GM12878 (cell line): Measurements from ENCODE around the gene ABCA13. TPM values are rescaled to one million over a fixed set of nuclear protein-coding genes. Genes with fewer than 3 reads are reported as not detected.

Experiments used
- ATAC-seq: fragments of 200-7000 bp; cut with Tn5 transposase; 3 replicates; pipeline ENCODE4 v1.9.1; 2020; ENCODE audit warnings: mild to moderate bottlenecking, moderate library complexity
- BruUV-seq: library from RNA; stranded (reverse); fragments of 400-500 nt; replicated peaks from 2 replicates; lab custom pipeline; 2021; lab: Mats Ljungman, UMichigan
- CTCF ChIA-PET: fragments of 300-600 bp; sonication (Branson Sonifier 250); formaldehyde crosslinking; extraction: SDS; loops from one replicate; lab custom pipeline; 2021; ENCODE audit warnings: inconsistent platforms; lab: Yijun Ruan, JAX
- POLR2A ChIA-PET: fragments of 350-600 bp; formaldehyde crosslinking; extraction: SDS; loops from one replicate; lab custom pipeline; 2021; ENCODE audit warnings: inconsistent platforms; lab: Charles Lee
- RAD21 ChIA-PET: fragments of 300-600 bp; sonication (Branson Sonifier 250); formaldehyde crosslinking; loops from one replicate; lab custom pipeline; 2023; ENCODE audit warnings: antibody characterized with exemption; ENCODE audit not compliant: unreplicated experiment; lab: Charles Lee
- SMC1A ChIA-PET: fragments of 300-600 bp; sonication (Branson Sonifier 250); formaldehyde crosslinking; loops from one replicate; lab custom pipeline; 2023; ENCODE audit not compliant: unreplicated experiment, uncharacterized antibody; lab: Charles Lee
- DNase-seq: peaks from one replicate; pipeline ENCODE4 v3.0.0-alpha.2; 2011; ENCODE audit warnings: low read depth, low spot score
- FAIRE-seq: peaks from 3 replicates; lab custom pipeline; 2011; peaks lifted over from hg19 to GRCh38; lab: Jason Lieb, UNC
- H2AFZ ChIP-seq: 2 replicates; pipeline ENCODE4 v1.6.0; 2011; ENCODE audit warnings: low read depth, low read length, control low read depth; ENCODE audit not compliant: control insufficient read depth
- H3K27ac ChIP-seq: 2 replicates; pipeline ENCODE4 v1.5.1; 2011; ENCODE audit warnings: control low read depth; ENCODE audit not compliant: control insufficient read depth, insufficient read depth
- H3K27me3 ChIP-seq, 2 experiments: replicated peaks in 1 of 2; 2 replicates each; pipeline versions ENCODE4 v1.6.0 to v1.6.1; 2011; ENCODE audit warnings: low read length in 1 of 2; ENCODE audit not compliant: control insufficient read depth in 2 of 2, insufficient read depth in 2 of 2
- H3K36me3 ChIP-seq, 2 experiments: 2 replicates each; pipeline ENCODE4 v1.5.1; 2011; ENCODE audit warnings: low read length in 1 of 2; ENCODE audit not compliant: control insufficient read depth in 2 of 2, insufficient read depth in 2 of 2
- H3K4me1 ChIP-seq: 2 replicates; pipeline ENCODE4 v1.6.1; 2011; ENCODE audit warnings: mild to moderate bottlenecking, low read length, moderate library complexity, mixed read lengths; ENCODE audit not compliant: control insufficient read depth, insufficient read depth
- H3K4me2 ChIP-seq: 2 replicates; pipeline ENCODE4 v1.6.0; 2011; ENCODE audit warnings: control low read depth; ENCODE audit not compliant: control insufficient read depth, insufficient read depth
- H3K4me3 ChIP-seq: fragments of 200-600 bp; sonication (generic); 2 replicates; pipeline ENCODE4 v1.5.1; 2016
- H3K79me2 ChIP-seq: 2 replicates; pipeline ENCODE4 v1.6.0; 2011; ENCODE audit warnings: low read length; ENCODE audit not compliant: control insufficient read depth, insufficient read depth
- H3K9ac ChIP-seq: 2 replicates; pipeline ENCODE4 v1.8.0; 2011; ENCODE audit warnings: low read length, control low read depth, mixed read lengths; ENCODE audit not compliant: control insufficient read depth, insufficient read depth
- H3K9me3 ChIP-seq: replicated peaks from 3 replicates; pipeline ENCODE4 v1.5.1; 2011; ENCODE audit warnings: mild to moderate bottlenecking, low read length; ENCODE audit not compliant: control insufficient read depth, insufficient read depth
- H4K20me1 ChIP-seq: 2 replicates; pipeline ENCODE4 v1.6.0; 2011; ENCODE audit not compliant: control insufficient read depth, insufficient read depth
- BHLHE40 ChIP-seq, 2 experiments: fragments of 450-650 bp in 1 of 2; IDR thresholded peaks; 2 replicates each; pipeline ENCODE4 v1.6.1; 2011 to 2017; ENCODE audit warnings: low read depth in 2 of 2, borderline replicate concordance in 1 of 2, improper control_type of control experiment in 1 of 2, low read length in 1 of 2, mild to moderate bottlenecking in 1 of 2
- GABPA ChIP-seq: IDR thresholded peaks from 2 replicates; pipeline ENCODE4 v1.6.1; 2014; ENCODE audit warnings: antibody characterized with exemption, low read depth, mild to moderate bottlenecking, inconsistent platforms
- HDAC2 ChIP-seq: fragments of 200-600 bp; sonication (generic); IDR thresholded peaks from 2 replicates; pipeline ENCODE4 v1.6.1; 2017
- KDM1A ChIP-seq: fragments of 200-600 bp; sonication (generic); IDR thresholded peaks from 2 replicates; pipeline ENCODE4 v1.6.1; 2016; ENCODE audit warnings: borderline replicate concordance
- LARP7 ChIP-seq: fragments of 450-650 bp; IDR thresholded peaks from 2 replicates; pipeline ENCODE4 v1.6.1; 2017; ENCODE audit warnings: mild to moderate bottlenecking
- MTA2 ChIP-seq: fragments of 450-650 bp; IDR thresholded peaks from 2 replicates; pipeline ENCODE4 v1.6.1; 2016; ENCODE audit warnings: low read depth, mild to moderate bottlenecking, moderate library complexity
- MYB ChIP-seq: fragments of 150-350 bp; IDR thresholded peaks from 2 replicates; pipeline ENCODE4 v1.6.1; 2014; ENCODE audit warnings: mild to moderate bottlenecking, low read depth, low read length, borderline replicate concordance
- NR2C1 ChIP-seq: fragments of 450-650 bp; IDR thresholded peaks from 2 replicates; pipeline ENCODE4 v1.6.1; 2017; ENCODE audit warnings: antibody characterized with exemption, mild to moderate bottlenecking, moderate library complexity
- RAD21 ChIP-seq: IDR thresholded peaks from 2 replicates; pipeline ENCODE4 v1.6.1; 2011; ENCODE audit warnings: mild to moderate bottlenecking, low read depth, low read length, moderate library complexity; ENCODE audit not compliant: insufficient read depth
- RAD51 ChIP-seq: fragments of 450-650 bp; IDR thresholded peaks from 2 replicates; pipeline ENCODE4 v1.6.1; 2016; ENCODE audit warnings: moderate library complexity, mild to moderate bottlenecking, inconsistent platforms
- RUNX3 ChIP-seq: IDR thresholded peaks from 2 replicates; pipeline ENCODE4 v1.6.1; 2012; ENCODE audit warnings: low read length, inconsistent platforms
- WGBS: methylation state at CpG from one replicate; pipeline ENCODE4 v1.1.6; 2016; ENCODE audit warnings: low lambda C conversion rate; ENCODE audit not compliant: insufficient replicate concordance, insufficient coverage; ENCODE audit errors: missing lambda C conversion rate; 5-methylcytosine and 5-hydroxymethylcytosine counted together
- in situ Hi-C: fragments of 300-500 bp; cut with MboI; formaldehyde crosslinking; loops from 9 replicates; pipeline ENCODE4 v1.14.3; 2018; ENCODE audit warnings: mixed read lengths
- intact Hi-C: fragments of 100-400 bp; cut with micrococcal nuclease; formaldehyde crosslinking; loops from one replicate; pipeline ENCODE4 v1.14.2; 2022; ENCODE audit not compliant: unreplicated experiment
- polyA plus RNA-seq, 11 experiments: library from polyadenylated mRNA; depleted of rRNA in 4 of 11; unstranded in 6 of 11; stranded (reverse) in 5 of 11; fragments of >200 nt; fragmentation: Nextera tagmentation in 4 of 11; fragmentation: Illumina TruSeq in 1 of 11; extraction: Ambion mirVana in 4 of 11; extraction: Trizol in 1 of 11; gene quantifications; 1 replicate in 1 of 11; 2 replicates in 10 of 11; pipeline versions ENCODE4 v1.2.1 to v1.2.3, GENCODE V29; 2011 to 2016; ENCODE audit warnings: inconsistent platforms in 2 of 11, missing spikeins in 2 of 11, low read depth in 1 of 11
- total RNA-seq, 4 experiments: library from RNA; depleted of rRNA in 3 of 4; stranded (reverse); fragments of >200 nt in 3 of 4; fragmentation: Illumina TruSeq in 1 of 4; extraction: Trizol in 1 of 4; gene quantifications; 2 replicates each; pipeline versions ENCODE4 v1.2.1 to v1.2.3, GENCODE V29; 2013 to 2021
- TF ChIP-seq, protein P1 (sequence below): fragments of 450-650 bp; IDR thresholded peaks from 2 replicates; pipeline ENCODE4 v1.6.1; 2017; ENCODE audit warnings: mild to moderate bottlenecking, moderate library complexity
- TF ChIP-seq, protein P2 (sequence below): fragments of 450-650 bp; conservative IDR thresholded peaks from 2 replicates; pipeline ENCODE4 v1.6.1; 2017; ENCODE audit warnings: mild to moderate bottlenecking, moderate library complexity

ABCA13 gene
- total and polyA plus RNA-seq, 10 of the 15 experiments (the other 5 are each of a cell fraction or from before 2014, with no cell fraction given) = under 0.01 to 0.98 (median 0.04) TPM; not detected in 2

DNA sequence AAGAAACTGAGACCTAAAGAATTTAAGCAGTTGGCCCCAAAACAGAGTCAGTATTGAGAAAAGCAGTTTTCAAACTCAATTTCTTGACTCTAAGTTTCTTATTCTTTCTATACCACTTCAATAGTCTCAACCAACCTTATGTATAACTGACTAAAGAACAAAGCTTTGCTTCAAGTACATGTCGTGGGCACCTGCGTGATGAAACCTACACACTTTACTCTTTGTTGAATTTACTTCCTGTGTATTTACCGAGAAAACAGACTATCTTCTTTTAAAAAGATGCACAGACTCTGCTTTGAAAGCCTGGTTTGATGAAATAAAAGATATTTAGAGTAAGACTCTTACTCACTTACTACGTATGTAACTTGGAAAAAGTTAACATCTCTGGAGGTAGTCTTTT is 455.9 kb downstream of the ABCA13 start:
- intact Hi-C loops (no loop called here), in situ Hi-C loops (no loop called here)
- TF ChIP-seq KDM1A = no peak
- TF ChIP-seq MTA2 = no peak
- TF ChIP-seq RUNX3 = no peak
- TF ChIP-seq RAD21 = no peak
- TF ChIP-seq BHLHE40 (IDR thresholded peaks at IDR 0.05; ENCODE audit: borderline replicate concordance in 1 of 2, low read depth in 2 of 2, low read length in 1 of 2) = no peak
- no peaks in the 10 kb centered on the region for H3K4me1 ChIP-seq
- no TSS peak for BruUV-seq
- POLR2A ChIA-PET = no interaction called here
- H2AFZ ChIP-seq = no peak overlapping the region
- no peaks in the 10 kb centered on the region for H3K36me3 ChIP-seq
- no peaks in the 10 kb centered on the region for H4K20me1 ChIP-seq
- H3K27me3 ChIP-seq = no peaks in the 10 kb centered on the region
- SMC1A ChIA-PET = interaction anchor here (1.2 kb wide), 1 partner anchor 38 kb away, joined by 3 read pairs; no protein-coding TSS in a partner anchor
- DNase-seq (no peak), FAIRE-seq (no peak), ATAC-seq (no peak)
- no peaks in the 10 kb centered on the region for H3K79me2 ChIP-seq
- no peak overlapping the region for H3K4me3 ChIP-seq
- 34% methylated on average over 4 of the region's 4 CpGs for WGBS
- RAD21 ChIA-PET = no interaction called here
- no peak overlapping the region for H3K27ac ChIP-seq
- no peak overlapping the region for H3K9ac ChIP-seq
- CTCF ChIA-PET = interaction anchor here (1.3 kb wide), 1 partner anchor 10 kb away, joined by 5 read pairs; no protein-coding TSS in a partner anchor
- H3K4me2 ChIP-seq = no peak overlapping the region
- no peaks in the 10 kb centered on the region for H3K9me3 ChIP-seq

DNA sequence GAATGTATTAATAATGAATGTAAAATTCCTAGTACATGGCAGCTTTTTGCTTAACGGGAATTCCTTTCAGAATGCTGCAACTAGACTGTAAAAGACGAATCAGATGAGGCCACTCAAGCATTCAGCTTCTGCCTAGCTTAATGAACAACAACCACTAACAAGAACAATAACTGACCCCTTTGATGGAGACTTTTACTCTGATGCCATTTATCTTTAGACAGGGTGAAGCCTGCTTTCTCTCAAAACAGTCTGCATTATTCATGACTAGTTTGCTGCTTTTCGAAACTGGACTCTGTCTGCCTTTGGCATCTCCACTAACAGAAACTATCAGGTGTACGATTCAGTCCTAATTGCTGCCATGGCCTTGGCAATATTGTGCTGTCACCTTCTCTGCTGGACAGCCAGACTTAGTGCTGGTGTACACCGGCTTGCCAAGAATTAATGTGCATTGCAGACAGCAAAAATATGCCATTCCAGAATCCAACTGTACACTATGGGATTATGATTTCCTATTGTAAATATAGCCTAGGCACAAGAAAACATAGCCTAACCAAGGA is 457.6 kb downstream of the ABCA13 start:
- H4K20me1 ChIP-seq = no peaks in the 10 kb centered on the region
- CTCF ChIA-PET = no interaction called here
- H3K4me1 ChIP-seq = no peaks in the 10 kb centered on the region
- no peak overlapping the region for H3K4me3 ChIP-seq
- H3K9me3 ChIP-seq = no peaks in the 10 kb centered on the region
- no peaks in the 10 kb centered on the region for H3K27me3 ChIP-seq
- H2AFZ ChIP-seq = no peak overlapping the region
- FAIRE-seq = no peak
- no peak overlapping the region for H3K9ac ChIP-seq
- no peak overlapping the region for H3K4me2 ChIP-seq
- POLR2A ChIA-PET = no interaction called here
- BruUV-seq = no TSS peak
- RAD21 ChIA-PET = no interaction called here
- in situ Hi-C loops (no loop called here), intact Hi-C loops (no loop called here)
- DNase-seq = no peak
- WGBS = 0% methylated on average over 5 of the region's 5 CpGs
- no peaks in the 10 kb centered on the region for H3K36me3 ChIP-seq
- no peak overlapping the region for H3K27ac ChIP-seq
- no peak for ATAC-seq
- no peaks in the 10 kb centered on the region for H3K79me2 ChIP-seq
- SMC1A ChIA-PET = no interaction called here
- no peak for TF ChIP-seq MYB
- TF ChIP-seq, protein P1, sequence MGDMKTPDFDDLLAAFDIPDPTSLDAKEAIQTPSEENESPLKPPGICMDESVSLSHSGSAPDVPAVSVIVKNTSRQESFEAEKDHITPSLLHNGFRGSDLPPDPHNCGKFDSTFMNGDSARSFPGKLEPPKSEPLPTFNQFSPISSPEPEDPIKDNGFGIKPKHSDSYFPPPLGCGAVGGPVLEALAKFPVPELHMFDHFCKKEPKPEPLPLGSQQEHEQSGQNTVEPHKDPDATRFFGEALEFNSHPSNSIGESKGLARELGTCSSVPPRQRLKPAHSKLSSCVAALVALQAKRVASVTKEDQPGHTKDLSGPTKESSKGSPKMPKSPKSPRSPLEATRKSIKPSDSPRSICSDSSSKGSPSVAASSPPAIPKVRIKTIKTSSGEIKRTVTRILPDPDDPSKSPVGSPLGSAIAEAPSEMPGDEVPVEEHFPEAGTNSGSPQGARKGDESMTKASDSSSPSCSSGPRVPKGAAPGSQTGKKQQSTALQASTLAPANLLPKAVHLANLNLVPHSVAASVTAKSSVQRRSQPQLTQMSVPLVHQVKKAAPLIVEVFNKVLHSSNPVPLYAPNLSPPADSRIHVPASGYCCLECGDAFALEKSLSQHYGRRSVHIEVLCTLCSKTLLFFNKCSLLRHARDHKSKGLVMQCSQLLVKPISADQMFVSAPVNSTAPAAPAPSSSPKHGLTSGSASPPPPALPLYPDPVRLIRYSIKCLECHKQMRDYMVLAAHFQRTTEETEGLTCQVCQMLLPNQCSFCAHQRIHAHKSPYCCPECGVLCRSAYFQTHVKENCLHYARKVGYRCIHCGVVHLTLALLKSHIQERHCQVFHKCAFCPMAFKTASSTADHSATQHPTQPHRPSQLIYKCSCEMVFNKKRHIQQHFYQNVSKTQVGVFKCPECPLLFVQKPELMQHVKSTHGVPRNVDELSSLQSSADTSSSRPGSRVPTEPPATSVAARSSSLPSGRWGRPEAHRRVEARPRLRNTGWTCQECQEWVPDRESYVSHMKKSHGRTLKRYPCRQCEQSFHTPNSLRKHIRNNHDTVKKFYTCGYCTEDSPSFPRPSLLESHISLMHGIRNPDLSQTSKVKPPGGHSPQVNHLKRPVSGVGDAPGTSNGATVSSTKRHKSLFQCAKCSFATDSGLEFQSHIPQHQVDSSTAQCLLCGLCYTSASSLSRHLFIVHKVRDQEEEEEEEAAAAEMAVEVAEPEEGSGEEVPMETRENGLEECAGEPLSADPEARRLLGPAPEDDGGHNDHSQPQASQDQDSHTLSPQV = no peak
- TF ChIP-seq HDAC2 = no peak
- TF ChIP-seq, protein P2, sequence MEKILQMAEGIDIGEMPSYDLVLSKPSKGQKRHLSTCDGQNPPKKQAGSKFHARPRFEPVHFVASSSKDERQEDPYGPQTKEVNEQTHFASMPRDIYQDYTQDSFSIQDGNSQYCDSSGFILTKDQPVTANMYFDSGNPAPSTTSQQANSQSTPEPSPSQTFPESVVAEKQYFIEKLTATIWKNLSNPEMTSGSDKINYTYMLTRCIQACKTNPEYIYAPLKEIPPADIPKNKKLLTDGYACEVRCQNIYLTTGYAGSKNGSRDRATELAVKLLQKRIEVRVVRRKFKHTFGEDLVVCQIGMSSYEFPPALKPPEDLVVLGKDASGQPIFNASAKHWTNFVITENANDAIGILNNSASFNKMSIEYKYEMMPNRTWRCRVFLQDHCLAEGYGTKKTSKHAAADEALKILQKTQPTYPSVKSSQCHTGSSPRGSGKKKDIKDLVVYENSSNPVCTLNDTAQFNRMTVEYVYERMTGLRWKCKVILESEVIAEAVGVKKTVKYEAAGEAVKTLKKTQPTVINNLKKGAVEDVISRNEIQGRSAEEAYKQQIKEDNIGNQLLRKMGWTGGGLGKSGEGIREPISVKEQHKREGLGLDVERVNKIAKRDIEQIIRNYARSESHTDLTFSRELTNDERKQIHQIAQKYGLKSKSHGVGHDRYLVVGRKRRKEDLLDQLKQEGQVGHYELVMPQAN = no peak
- no peak for TF ChIP-seq GABPA
- TF ChIP-seq NR2C1 = no peak
- TF ChIP-seq RAD51 = no peak
- TF ChIP-seq LARP7 = no peak
